ENCODE measurements around the gene RIMOC1.
A peak's percentile ranks its signal among the peaks of the same experiment; 100 is the strongest.
"Not testable (repeated sequence)": the region's sequence is repeated elsewhere in the genome, so short reads cannot be mapped to it uniquely, and the experiment has no call there.

RIMOC1 gene

GRCh38 chr5:41891066-41891707 lies 13.0 kb upstream of the RIMOC1 start:
- DNase-seq (ENCODE audit: low read depth) = no peak

GRCh38 chr5:41892031-41892430 lies 12.1 kb upstream of the RIMOC1 start:
- DNase-seq (ENCODE audit: low read depth) = no peak

DNA sequence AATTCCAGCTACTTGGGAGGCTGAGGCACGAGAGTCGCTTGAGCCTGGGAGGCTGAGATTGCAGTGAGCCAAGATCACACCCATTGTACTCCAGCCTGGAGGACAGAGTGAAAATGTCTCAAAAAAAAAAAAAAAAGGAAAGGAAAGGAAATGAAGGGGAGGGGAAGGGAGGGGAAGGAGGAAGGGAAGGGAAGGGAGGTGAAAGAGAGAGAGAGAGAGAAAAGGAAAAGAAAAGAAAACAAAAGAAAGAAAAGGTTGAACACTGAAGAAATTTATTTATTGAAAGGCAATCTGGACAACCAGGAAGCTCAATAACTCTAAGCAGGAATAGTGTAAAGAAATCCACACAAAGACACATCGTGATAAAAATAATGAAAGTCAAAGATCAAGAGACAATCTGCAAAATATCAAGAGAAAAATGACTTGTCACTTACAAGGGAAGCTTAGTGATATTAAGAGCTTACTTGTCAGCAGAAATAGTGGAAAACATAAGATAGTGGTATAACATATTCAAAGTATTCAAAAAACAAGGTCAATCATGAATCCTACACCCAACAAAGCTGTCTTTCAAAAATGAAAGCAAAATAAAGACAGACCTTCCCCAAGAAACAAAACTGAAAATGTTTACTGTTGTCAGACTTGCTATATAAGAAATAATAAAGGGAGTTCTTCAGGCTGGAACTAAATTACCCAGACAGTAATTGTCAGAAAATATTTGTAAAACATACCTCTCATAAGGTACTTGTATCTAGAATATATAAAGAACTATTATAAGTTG lies 10.9 kb upstream of the RIMOC1 start:
- no peak for DNase-seq (ENCODE audit: low read depth)

DNA sequence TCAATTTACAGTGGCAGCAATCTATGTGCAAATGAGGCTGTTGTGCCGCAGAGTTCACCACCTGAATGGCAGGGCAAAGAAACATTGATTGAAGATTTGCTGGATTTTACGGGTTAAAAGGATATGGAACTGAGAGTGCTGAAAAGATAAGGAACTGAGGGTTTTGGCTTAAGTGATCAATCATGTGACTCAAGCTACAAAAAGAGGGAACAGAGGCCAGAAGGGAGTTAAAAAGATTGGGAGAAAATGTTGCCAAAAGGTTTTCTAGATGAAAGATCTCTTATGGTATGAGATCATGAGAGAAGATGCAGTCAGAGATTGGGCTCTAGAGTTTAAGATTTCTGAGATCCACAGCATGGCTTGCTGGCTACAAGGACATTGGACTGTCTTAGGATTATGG lies 7.9 kb upstream of the RIMOC1 start:
- no peak for DNase-seq (ENCODE audit: low read depth)

DNA sequence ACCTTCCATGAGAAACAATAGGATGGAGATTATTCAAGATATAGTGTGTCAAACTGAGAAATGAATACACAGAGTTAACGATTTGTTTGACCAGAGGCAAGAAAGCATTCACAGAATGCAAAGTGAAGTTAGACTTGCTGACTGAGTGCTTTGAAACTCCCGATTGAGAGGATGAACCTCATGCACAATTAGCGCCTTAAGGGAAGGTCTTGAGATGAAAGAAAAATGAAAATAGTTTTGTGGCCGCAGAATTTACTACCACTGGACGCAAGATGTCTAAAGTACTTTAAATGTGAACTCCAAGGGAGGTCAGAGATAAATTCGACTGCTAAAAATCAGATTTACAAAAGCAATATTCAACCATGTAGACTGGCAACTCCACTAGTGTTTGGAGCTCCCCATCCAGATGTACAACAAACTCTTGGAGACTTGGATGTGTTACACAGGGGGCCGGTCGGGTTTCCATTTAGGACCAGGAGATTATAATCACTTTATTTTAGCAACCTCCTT lies 707 bp upstream of the RIMOC1 start:
- DNase-seq (ENCODE audit: low read depth) = no peak

DNA sequence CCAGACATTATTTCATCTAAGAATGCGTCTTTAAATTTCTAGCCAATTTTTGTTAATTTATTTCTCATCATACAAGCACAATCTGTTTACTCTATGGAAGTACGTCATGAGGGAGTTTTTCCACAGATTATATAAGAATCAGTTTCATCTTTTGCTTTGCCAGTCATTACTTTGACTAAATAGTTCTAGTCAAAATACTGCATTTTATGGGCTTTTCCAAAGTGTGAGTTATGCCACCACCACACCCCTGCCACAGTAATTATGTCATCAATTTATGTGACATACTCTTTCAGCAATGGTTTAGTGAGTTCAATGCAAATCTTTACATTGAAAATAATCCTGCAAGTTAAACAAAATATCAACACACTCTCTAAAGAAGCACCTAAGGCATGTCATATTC lies 2.0 kb downstream of the RIMOC1 start:
- DNase-seq (ENCODE audit: low read depth) = no peak

GRCh38 chr5:41908374-41909079 lies 4.4 kb downstream of the RIMOC1 start:
- DNase-seq (ENCODE audit: low read depth) = no peak

- DNase-seq (ENCODE audit: low read depth) = no peak
These were observed 14.0 kb downstream of the RIMOC1 start for GRCh38 chr5:41918105-41918504.

GRCh38 chr5:41921166-41921565 lies 17.0 kb downstream of the RIMOC1 start:
- DNase-seq (ENCODE audit: low read depth) = no peak

GRCh38 chr5:41921874-41922273 lies 17.7 kb downstream of the RIMOC1 start:
- no peak for DNase-seq (ENCODE audit: low read depth)

GRCh38 chr5:41924526-41924871 lies 20.4 kb downstream of the RIMOC1 start:
- no peak for DNase-seq (ENCODE audit: low read depth)

DNA sequence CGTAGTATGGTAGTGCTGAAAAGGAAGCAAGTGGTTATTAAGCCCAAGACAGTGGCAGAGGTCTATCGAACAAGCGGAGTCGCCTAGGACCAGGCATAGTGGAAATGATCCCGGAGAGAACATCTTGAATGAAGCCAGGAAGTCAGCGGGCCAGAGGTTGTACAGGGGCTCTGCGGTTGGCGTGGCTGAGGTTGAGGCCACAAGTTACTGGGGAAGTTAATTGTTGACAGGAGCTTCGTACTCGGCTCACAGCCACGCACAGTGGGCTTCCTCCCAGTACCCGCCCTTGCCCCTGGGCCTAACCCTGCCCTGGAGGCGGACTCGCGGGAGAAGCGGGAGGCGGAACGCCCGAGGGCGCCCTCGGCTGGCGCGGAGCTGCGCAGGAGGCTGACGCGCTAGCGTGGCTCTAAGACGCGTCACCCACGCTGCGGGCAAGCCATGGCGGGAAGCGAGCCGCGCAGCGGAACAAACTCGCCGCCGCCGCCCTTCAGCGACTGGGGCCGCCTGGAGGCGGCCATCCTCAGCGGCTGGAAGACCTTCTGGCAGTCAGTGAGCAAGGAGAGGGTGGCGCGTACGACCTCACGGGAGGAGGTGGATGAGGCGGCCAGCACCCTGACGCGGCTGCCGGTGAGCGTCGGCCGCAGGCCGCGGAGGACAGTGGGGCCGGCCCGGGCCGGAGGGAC lies 20.9 kb downstream of the RIMOC1 start, which contains the start of gene FBXO4:
FBXO4 (plus strand) TSS at position 410 of the 683 bp plus-strand sequence; CDS start at position 439, 29 bp downstream.
- DNase-seq (ENCODE audit: low read depth) = peak; percentile 76

- DNase-seq (ENCODE audit: low read depth) = no peak
These were observed 21.4 kb downstream of the RIMOC1 start for GRCh38 chr5:41925555-41925951.

DNA sequence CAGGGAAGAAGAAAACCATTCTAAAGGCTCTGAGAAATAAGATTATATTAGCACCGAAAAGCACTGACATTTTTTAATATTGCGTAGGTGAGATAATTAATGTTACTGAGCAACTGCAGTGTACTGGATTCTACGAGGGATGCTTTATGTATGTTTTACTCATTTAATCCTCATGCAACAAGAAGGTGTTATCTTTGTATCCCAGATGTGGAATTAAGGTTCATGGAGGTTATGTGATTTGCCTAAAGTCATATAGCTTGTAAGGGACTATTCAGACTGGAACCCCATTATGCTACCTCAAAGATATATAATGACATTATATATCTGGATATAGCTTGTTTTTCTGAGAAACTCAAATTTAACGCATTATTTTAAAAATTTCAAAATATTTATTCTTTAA lies 23.5 kb downstream of the RIMOC1 start:
- no peak for DNase-seq (ENCODE audit: low read depth)

GRCh38 chr5:41929035-41929434 lies 24.9 kb downstream of the RIMOC1 start:
- DNase-seq (ENCODE audit: low read depth) = no peak

- no peak for DNase-seq (ENCODE audit: low read depth)
These were observed 28.6 kb downstream of the RIMOC1 start for GRCh38 chr5:41932770-41933169.

DNA sequence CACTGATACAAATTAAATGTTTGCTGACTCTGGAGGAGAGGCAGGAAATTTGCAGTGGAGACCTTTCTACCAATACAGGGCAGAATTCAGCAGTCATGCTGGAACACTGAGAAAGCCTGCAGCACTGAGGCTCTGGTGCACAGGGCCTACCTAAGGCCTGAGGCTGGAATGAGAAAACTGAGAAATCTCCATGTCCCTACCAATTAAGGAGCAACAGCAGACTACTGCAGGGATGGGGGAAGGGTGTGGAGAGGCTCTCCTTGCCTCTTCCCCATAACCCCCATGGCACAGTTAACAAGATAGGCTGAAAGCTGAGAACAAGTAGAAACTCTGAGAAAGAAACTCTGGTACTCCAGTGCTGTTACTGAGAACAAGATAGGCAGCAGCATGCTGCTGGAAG lies 31.4 kb downstream of the RIMOC1 start:
- DNase-seq (ENCODE audit: low read depth) = no peak

DNA sequence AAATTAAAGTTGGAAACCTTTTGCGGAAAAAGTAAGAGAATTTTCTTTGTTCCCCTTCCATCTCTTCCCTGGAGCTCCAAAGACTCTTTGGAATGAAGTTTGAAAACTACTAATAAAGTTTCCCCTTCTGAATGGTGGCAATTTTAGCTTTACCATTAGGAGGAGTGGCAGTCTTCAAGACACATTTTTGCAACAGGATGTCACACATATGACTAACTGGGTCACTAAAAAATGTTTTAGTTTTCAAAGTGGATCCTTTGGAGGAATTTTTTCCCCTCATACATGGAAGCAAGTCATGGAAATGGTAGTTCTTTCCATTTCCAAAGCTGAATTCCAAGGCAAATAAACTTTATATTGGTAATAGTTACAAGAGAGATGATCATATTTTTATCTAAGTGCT lies 36.5 kb downstream of the RIMOC1 start:
- no peak for DNase-seq (ENCODE audit: low read depth)

DNA sequence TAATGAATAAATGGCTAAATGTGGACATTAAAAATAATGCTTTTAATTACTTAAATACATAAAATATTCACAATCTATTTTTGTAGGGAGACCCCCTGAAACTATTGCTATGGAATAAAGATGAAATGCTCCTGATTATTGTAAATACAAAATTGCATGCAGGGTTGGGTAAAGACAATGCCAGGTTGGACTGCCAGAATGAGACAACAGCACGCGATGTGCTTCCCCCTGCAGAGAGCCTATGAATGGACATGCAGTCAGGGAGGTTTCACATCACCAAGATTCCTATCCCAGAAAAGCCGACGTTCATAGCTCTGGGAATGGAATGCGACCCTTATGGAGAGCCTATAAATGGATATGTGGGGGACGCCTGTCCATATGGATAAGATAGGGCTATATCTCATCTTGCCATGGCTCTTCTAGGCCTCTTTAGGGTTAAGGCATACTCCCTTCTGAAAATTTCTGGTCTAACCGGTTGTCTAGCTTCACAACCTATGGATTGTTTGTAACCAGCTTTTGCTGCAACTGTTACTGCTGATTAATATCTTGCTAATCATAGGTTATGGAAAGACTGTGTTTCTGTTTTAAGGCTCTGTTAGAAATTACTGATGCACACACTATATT lies 41.3 kb downstream of the RIMOC1 start:
- not testable (repeated sequence) for DNase-seq (ENCODE audit: low read depth)

- no peak for DNase-seq (ENCODE audit: low read depth)
These were observed 47.1 kb downstream of the RIMOC1 start for GRCh38 chr5:41951224-41951623.

All from T-helper 22 cell (primary cell).